ENCODE measurements around the gene OR8D4.
"Not testable (repeated sequence)": the region's sequence is repeated elsewhere in the genome, so short reads cannot be mapped to it uniquely, and the experiment has no call there.

OR8D4 gene

GRCh38 chr11:123901867-123902266 is at the start of gene OR8D4:
OR8D4 (plus strand) TSS chr11:123902167; CDS start chr11:123906432, 4,265 bp downstream.
- DNase-seq (ENCODE audit: low spot score in 2 of 2) = no peak
- Histone ChIP-seq H3K9me3 (no peaks in the 10 kb centered on the region), H3K4me3 (no peak within 1 kb of the TSS), H3K27me3 (ENCODE audit: low read depth) (peaks cover 5% of the 10 kb centered on the region), H3K36me3 (replicated peaks) (no peaks in the 10 kb centered on the region), H3K4me1 (no peaks in the 10 kb centered on the region)
- in situ Hi-C loops (cut with MboI; ENCODE audit: low sequenced_read_pairs) = no loop called here

DNA sequence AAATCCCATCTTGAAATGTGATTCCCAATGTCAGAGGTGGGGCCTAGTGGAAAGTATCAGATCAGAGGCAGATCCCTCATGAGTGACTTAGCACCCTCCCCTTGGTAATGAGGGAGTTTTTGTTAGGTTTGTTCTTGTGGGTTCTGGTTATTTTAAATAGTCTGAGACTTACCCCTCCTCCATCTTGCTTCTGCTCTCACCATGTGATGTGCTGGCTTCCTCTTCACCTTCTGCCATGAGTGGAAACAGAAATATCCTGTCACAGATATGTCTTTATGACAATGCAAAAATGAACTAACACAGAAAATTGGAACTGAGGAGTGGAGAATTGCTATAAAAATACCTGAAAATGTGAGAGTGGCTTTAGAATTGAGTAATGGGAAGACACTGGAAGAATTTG is 49.6 kb upstream of the OR8D4 start:
- no peak for DNase-seq (ENCODE audit: low spot score in 2 of 2)
- in situ Hi-C loops (cut with MboI; ENCODE audit: low sequenced_read_pairs) = no loop called here
- Histone ChIP-seq H3K27me3 (ENCODE audit: low read depth) (no peaks in the 10 kb centered on the region), H3K9me3 (no peaks in the 10 kb centered on the region), H3K4me1 (no peaks in the 10 kb centered on the region), H3K36me3 (replicated peaks) (no peaks in the 10 kb centered on the region), H3K4me3 (no peak overlapping the region)

DNA sequence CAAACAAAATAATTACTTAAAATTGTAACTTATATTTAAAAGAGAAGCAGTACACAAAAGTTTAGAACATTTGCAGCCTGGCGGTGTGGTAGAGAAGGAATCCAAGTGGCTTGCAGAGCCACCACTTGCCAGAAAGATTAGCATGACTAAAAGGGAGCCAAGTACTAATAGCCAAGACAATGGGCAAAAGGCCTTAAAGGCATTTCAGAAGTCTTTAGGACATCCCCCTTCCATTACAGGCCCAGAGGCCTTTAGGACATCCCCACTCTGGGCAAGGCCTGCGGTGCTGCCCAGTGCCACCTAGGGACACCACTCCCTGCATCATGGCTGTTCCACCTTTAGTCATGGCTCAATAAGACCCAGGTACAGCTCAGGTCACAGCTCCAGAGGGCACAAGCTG is 48.9 kb upstream of the OR8D4 start:
- H3K27me3 ChIP-seq (ENCODE audit: low read depth) = no peaks in the 10 kb centered on the region
- in situ Hi-C loops (cut with MboI; ENCODE audit: low sequenced_read_pairs) = no loop called here
- H3K4me3 ChIP-seq = no peak overlapping the region
- H3K4me1 ChIP-seq = no peaks in the 10 kb centered on the region
- no peaks in the 10 kb centered on the region for H3K9me3 ChIP-seq
- no peak for DNase-seq (ENCODE audit: low spot score in 2 of 2)
- H3K36me3 ChIP-seq (replicated peaks) = no peaks in the 10 kb centered on the region

- H3K36me3 ChIP-seq (replicated peaks) = no peaks in the 10 kb centered on the region
- in situ Hi-C loops (cut with MboI; ENCODE audit: low sequenced_read_pairs) = no loop called here
- H3K9me3 ChIP-seq = no peaks in the 10 kb centered on the region
- no peak for DNase-seq (ENCODE audit: low spot score in 2 of 2)
- no peak overlapping the region for H3K4me3 ChIP-seq
- H3K4me1 ChIP-seq = no peaks in the 10 kb centered on the region
- 0 out of 2 replicates have a peak, but pooled peaks cover 6% of the 10 kb centered on the region for H3K27me3 ChIP-seq (ENCODE audit: low read depth)
Measured at GRCh38 chr11:123856444-123856843, 45.5 kb upstream of the OR8D4 start.

- Histone ChIP-seq H3K9me3 (no peaks in the 10 kb centered on the region), H3K36me3 (replicated peaks) (no peaks in the 10 kb centered on the region), H3K4me1 (no peaks in the 10 kb centered on the region), H3K27me3 (ENCODE audit: low read depth) (peaks cover 6% of the 10 kb centered on the region; the same call in 1 of the 2 replicates), H3K4me3 (no peak overlapping the region)
- in situ Hi-C loops (cut with MboI; ENCODE audit: low sequenced_read_pairs) = no loop called here
- DNase-seq (ENCODE audit: low spot score in 2 of 2) = no peak
Measured at GRCh38 chr11:123859731-123860130, 42.2 kb upstream of the OR8D4 start.

DNA sequence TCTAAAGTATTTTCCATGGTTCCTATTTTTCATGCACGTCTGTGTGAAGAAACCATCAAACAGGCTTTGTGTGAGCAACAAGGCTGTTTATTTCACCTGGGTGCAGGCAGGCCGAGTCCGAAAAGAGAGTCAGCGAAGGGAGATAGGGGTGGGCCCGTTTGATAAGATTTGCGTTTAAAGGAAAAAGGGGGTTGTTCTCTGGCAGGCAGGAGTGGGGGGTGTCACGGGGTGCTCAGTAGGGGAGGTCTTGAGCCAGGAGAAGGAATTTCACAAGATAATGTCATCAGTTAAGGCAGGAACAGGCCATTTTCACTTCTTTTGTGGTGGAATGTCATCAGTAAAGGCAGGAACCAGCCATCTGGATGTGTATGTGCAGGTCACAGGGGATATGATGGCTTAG is 36.7 kb upstream of the OR8D4 start:
- H3K27me3 ChIP-seq (ENCODE audit: low read depth); H3K9me3 ChIP-seq; H3K4me1 ChIP-seq; H3K4me3 ChIP-seq; H3K36me3 ChIP-seq (replicated peaks); in situ Hi-C loops (cut with MboI; ENCODE audit: low sequenced_read_pairs); DNase-seq (ENCODE audit: low spot score in 2 of 2): not testable (repeated sequence)

- H3K4me1 ChIP-seq; H3K9me3 ChIP-seq; H3K36me3 ChIP-seq (replicated peaks); DNase-seq (ENCODE audit: low spot score in 2 of 2); H3K27me3 ChIP-seq (ENCODE audit: low read depth); H3K4me3 ChIP-seq; in situ Hi-C loops (cut with MboI; ENCODE audit: low sequenced_read_pairs): not testable (repeated sequence)
Measured at GRCh38 chr11:123867795-123868194, 34.2 kb upstream of the OR8D4 start.

DNA sequence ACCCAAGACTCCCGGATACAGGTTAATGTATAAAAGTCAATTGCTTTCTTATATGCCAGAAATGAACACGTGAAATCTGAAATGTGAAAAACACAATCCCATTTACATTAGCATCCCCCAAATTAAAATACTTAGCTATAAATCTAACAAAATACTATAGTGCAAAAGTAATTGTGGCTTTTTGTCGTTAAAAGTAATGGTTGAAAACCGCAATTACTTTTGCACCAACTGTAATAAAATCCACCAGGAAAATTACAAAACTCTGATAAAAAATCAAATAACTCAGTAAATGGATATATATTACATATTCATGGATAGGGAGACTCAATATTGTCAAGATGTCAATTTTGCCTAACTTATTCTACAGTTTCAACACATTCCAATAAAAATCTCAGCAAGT is 21.1 kb upstream of the OR8D4 start:
- no peaks in the 10 kb centered on the region for H3K4me1 ChIP-seq
- no peak for DNase-seq (ENCODE audit: low spot score in 2 of 2)
- no peaks in the 10 kb centered on the region for H3K9me3 ChIP-seq
- H3K27me3 ChIP-seq (ENCODE audit: low read depth) = no peaks in the 10 kb centered on the region
- in situ Hi-C loops (cut with MboI; ENCODE audit: low sequenced_read_pairs) = no loop called here
- no peak overlapping the region for H3K4me3 ChIP-seq
- no peaks in the 10 kb centered on the region for H3K36me3 ChIP-seq (replicated peaks)

DNA sequence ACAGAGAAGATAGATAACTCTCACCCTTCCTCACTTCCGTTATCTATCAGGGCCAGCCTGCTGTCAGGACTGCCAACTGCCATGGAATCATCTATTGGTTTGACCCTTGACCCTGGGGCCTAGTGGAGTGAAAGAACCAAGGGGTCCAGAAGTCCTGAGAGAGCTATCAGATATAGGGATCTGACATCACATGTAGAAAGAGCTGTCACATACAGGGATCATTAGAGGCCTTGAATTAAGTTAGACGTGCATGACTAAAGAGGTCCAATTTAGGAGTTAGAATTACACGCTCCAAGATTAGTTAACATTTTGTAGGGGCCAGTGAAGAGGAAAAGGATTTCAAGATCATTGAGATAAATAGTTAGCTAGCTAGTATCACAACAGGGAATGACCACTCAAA is 16.4 kb upstream of the OR8D4 start, which contains the start of gene TMEM225:
TMEM225 (minus strand) TSS at position 101 of the 400 bp plus-strand sequence. CDS start 245 bp downstream, outside the sequence.
- H3K4me3 ChIP-seq = no peak within 1 kb of the TSS
- in situ Hi-C loops (cut with MboI; ENCODE audit: low sequenced_read_pairs) = no loop called here
- DNase-seq (ENCODE audit: low spot score in 2 of 2) = no peak
- no peaks in the 10 kb centered on the region for H3K4me1 ChIP-seq
- no peaks in the 10 kb centered on the region for H3K27me3 ChIP-seq (ENCODE audit: low read depth)
- no peaks in the 10 kb centered on the region for H3K36me3 ChIP-seq (replicated peaks)
- H3K9me3 ChIP-seq = no peaks in the 10 kb centered on the region

GRCh38 chr11:123892031-123892430 is 9.9 kb upstream of the OR8D4 start:
- Histone ChIP-seq H3K9me3 (no peaks in the 10 kb centered on the region), H3K36me3 (replicated peaks) (no peaks in the 10 kb centered on the region), H3K4me3 (no peak overlapping the region), H3K27me3 (ENCODE audit: low read depth) (no peaks in the 10 kb centered on the region), H3K4me1 (no peaks in the 10 kb centered on the region)
- no peak for DNase-seq (ENCODE audit: low spot score in 2 of 2)
- in situ Hi-C loops (cut with MboI; ENCODE audit: low sequenced_read_pairs) = no loop called here

- in situ Hi-C loops (cut with MboI; ENCODE audit: low sequenced_read_pairs) = no loop called here
- H3K27me3 ChIP-seq (ENCODE audit: low read depth) = peaks cover 5% of the 10 kb centered on the region
- no peak overlapping the region for H3K4me3 ChIP-seq
- no peak for DNase-seq (ENCODE audit: low spot score in 2 of 2)
- H3K9me3 ChIP-seq = no peaks in the 10 kb centered on the region
- no peaks in the 10 kb centered on the region for H3K36me3 ChIP-seq (replicated peaks)
- no peaks in the 10 kb centered on the region for H3K4me1 ChIP-seq
Measured at GRCh38 chr11:123899792-123900191, 2.2 kb upstream of the OR8D4 start.

DNA sequence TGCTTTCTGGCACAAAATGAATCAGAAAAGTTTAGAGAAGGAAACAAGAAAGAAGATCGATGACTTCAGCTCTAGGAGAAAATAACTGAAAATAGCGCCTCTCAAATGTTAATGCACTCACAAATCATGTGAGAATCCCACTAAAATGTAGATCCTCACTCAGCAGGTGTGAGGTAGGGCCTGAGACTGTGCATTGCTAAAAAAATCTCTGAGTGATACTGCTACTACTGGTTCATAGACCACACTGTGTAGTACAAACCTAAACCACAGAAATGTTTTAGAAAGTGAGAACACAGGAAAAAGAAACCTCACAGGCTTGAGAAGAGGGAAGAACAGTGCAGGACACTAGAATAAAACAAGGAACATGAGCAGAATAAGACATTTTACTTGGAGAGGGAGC is 2.0 kb downstream of the OR8D4 start:
- DNase-seq (ENCODE audit: low spot score in 2 of 2) = no peak
- Histone ChIP-seq H3K4me3 (no peak overlapping the region), H3K4me1 (no peaks in the 10 kb centered on the region), H3K27me3 (ENCODE audit: low read depth) (peaks cover 5% of the 10 kb centered on the region), H3K36me3 (replicated peaks) (no peaks in the 10 kb centered on the region), H3K9me3 (no peaks in the 10 kb centered on the region)
- in situ Hi-C loops (cut with MboI; ENCODE audit: low sequenced_read_pairs) = no loop called here

- Histone ChIP-seq H3K4me1 (no peaks in the 10 kb centered on the region), H3K36me3 (replicated peaks) (no peaks in the 10 kb centered on the region), H3K27me3 (ENCODE audit: low read depth) (peaks cover 5% of the 10 kb centered on the region), H3K4me3 (no peak overlapping the region), H3K9me3 (no peaks in the 10 kb centered on the region)
- in situ Hi-C loops (cut with MboI; ENCODE audit: low sequenced_read_pairs) = no loop called here
- DNase-seq (ENCODE audit: low spot score in 2 of 2) = no peak
Measured at GRCh38 chr11:123904932-123905331, 3.0 kb downstream of the OR8D4 start.

- in situ Hi-C loops (cut with MboI; ENCODE audit: low sequenced_read_pairs) = no loop called here
- no peaks in the 10 kb centered on the region for H3K4me1 ChIP-seq
- no peaks in the 10 kb centered on the region for H3K9me3 ChIP-seq
- no peak for DNase-seq (ENCODE audit: low spot score in 2 of 2)
- H3K27me3 ChIP-seq (ENCODE audit: low read depth) = peaks cover 5% of the 10 kb centered on the region
- no peak overlapping the region for H3K4me3 ChIP-seq
- H3K36me3 ChIP-seq (replicated peaks) = no peaks in the 10 kb centered on the region
Measured at GRCh38 chr11:123905826-123906225, 3.9 kb downstream of the OR8D4 start.

DNA sequence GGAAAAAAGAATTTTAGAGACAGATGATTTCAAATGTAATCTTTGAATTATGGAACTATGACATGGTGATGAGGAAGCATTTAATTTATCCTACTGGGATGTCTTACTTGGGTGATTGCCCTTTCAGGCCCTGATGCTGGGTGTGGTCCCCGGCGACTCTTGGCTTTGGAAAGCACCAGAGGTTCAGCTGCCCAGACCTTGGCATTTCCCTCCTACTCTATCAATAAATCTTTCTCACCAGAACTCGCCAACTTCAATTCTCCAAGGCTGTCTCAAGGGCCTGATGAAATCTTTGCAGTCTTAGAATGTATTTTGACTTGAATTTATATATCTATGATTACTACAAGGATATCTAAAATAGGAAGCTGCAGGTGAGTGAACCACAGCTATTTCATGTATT is 19.0 kb downstream of the OR8D4 start:
- Histone ChIP-seq H3K27me3 (ENCODE audit: low read depth) (no peaks in the 10 kb centered on the region), H3K36me3 (replicated peaks) (no peaks in the 10 kb centered on the region), H3K4me3 (no peak overlapping the region), H3K4me1 (no peaks in the 10 kb centered on the region), H3K9me3 (no peaks in the 10 kb centered on the region)
- in situ Hi-C loops (cut with MboI; ENCODE audit: low sequenced_read_pairs) = no loop called here
- no peak for DNase-seq (ENCODE audit: low spot score in 2 of 2)

Data from HAP-1 (cell line).